ENCODE results near the gene WDR83. TPM values are rescaled to one million over a fixed set of nuclear protein-coding genes. Genes with fewer than 3 reads are reported as not detected.
A peak's percentile ranks its signal among the peaks of the same experiment; 100 is the strongest.
"Not testable (repeated sequence)": the region's sequence is repeated elsewhere in the genome, so short reads cannot be mapped to it uniquely, and the experiment has no call there.

The WDR83 gene
- total RNA-seq, 1 donor, result 7.3 TPM

- no peak for DNase-seq (ENCODE audit: low read depth)
- no peak for TF ChIP-seq CTCF (IDR thresholded peaks at IDR 0.05; ENCODE audit: insufficient read depth, low read depth, low read length)
- no peak overlapping the region for H3K4me3 ChIP-seq (ENCODE audit: low read depth, low read length)
These were observed 8.8 kb downstream of the WDR83 start for GRCh38 chr19:12675399-12675798.

GRCh38 chr19:12675940-12676339, 9.3 kb downstream of the WDR83 start:
- TF ChIP-seq CTCF (IDR thresholded peaks at IDR 0.05; ENCODE audit: insufficient read depth, low read depth, low read length), result no peak
- DNase-seq (ENCODE audit: low read depth), result no peak

GRCh38 chr19:12676384-12676792, 9.8 kb downstream of the WDR83 start:
- peak; percentile 91 for TF ChIP-seq CTCF (IDR thresholded peaks at IDR 0.05; ENCODE audit: insufficient read depth, low read depth, low read length)
- DNase-seq (ENCODE audit: low read depth), result peak; percentile 70

More at GRCh38 chr19:12675940-12676339, 9.3 kb downstream of the WDR83 start:
- no peak overlapping the region for H3K4me3 ChIP-seq (ENCODE audit: low read depth, low read length)

GRCh38 chr19:12676928-12677327, 10.3 kb downstream of the WDR83 start:
- no peak for TF ChIP-seq CTCF (IDR thresholded peaks at IDR 0.05; ENCODE audit: insufficient read depth, low read depth, low read length)
- no peak overlapping the region for H3K4me3 ChIP-seq (ENCODE audit: low read depth, low read length)
- no peak for DNase-seq (ENCODE audit: low read depth)

More at GRCh38 chr19:12676384-12676792, 9.8 kb downstream of the WDR83 start:
- H3K4me3 ChIP-seq (ENCODE audit: low read depth, low read length), result no peak overlapping the region

GRCh38 chr19:12678039-12678438, 11.4 kb downstream of the WDR83 start:
- not testable (repeated sequence) for H3K4me3 ChIP-seq (ENCODE audit: low read depth, low read length); DNase-seq (ENCODE audit: low read depth)

GRCh38 chr19:12680034-12680433, 13.4 kb downstream of the WDR83 start:
- no peak overlapping the region for H3K4me3 ChIP-seq (ENCODE audit: low read depth, low read length)
- no peak for TF ChIP-seq CTCF (IDR thresholded peaks at IDR 0.05; ENCODE audit: insufficient read depth, low read depth, low read length)
- no peak for DNase-seq (ENCODE audit: low read depth)

- TF ChIP-seq CTCF (IDR thresholded peaks at IDR 0.05; ENCODE audit: insufficient read depth, low read depth, low read length), result no peak
- peak; percentile 99 for DNase-seq (ENCODE audit: low read depth)
- H3K4me3 ChIP-seq (ENCODE audit: low read depth, low read length), result peak within 1 kb of the TSS; percentile 99
These were observed 14.7 kb downstream of the WDR83 start, which contains the start of gene DHPS for GRCh38 chr19:12681074-12681987. Gene DHPS (minus strand): TSS chr19:12681880. CDS start chr19:12681766, 114 bp downstream.

Measured in fibroblast of villous mesenchyme (primary cell).